Colonic mucosa (tissue), 4 donors: ENCODE data around the gene SNX27. TPM values are rescaled to one million over a fixed set of nuclear protein-coding genes. Genes with fewer than 3 reads are reported as not detected.
"Not testable (repeated sequence)": the region's sequence is repeated elsewhere in the genome, so short reads cannot be mapped to it uniquely, and the experiment has no call there.

Source experiments
- DNase-seq: peaks from one replicate; pipeline ENCODE4 v3.0.0-alpha.2; 2020
- H3K27ac ChIP-seq: fragments of 200-600 bp; one replicate; pipeline ENCODE4 v1.8.0; 2021
- H3K27me3 ChIP-seq: fragments of 200-600 bp; one replicate; pipeline ENCODE4 v1.8.0; 2021
- H3K36me3 ChIP-seq: fragments of 200-600 bp; one replicate; pipeline ENCODE4 v1.8.0; 2021
- H3K4me1 ChIP-seq: fragments of 200-600 bp; one replicate; pipeline ENCODE4 v1.8.0; 2021; ENCODE audit warnings: mild to moderate bottlenecking
- H3K4me3 ChIP-seq: fragments of 200-600 bp; one replicate; pipeline ENCODE4 v1.8.0; 2021
- H3K9ac ChIP-seq, 2 donors: one replicate each; pipeline ENCODE4 v1.7.0; 2013; ENCODE audit warnings: control low read depth in 2 of 2, low read depth in 2 of 2, low read length in 2 of 2
- H3K9me3 ChIP-seq: fragments of 200-600 bp; one replicate; pipeline ENCODE4 v1.8.0; 2021
- CTCF ChIP-seq: fragments of 200-600 bp; IDR thresholded peaks from one replicate; pipeline ENCODE4 v1.8.0; 2022; ENCODE audit warnings: antibody characterized with exemption, mild to moderate bottlenecking
- intact Hi-C: fragments of 100-400 bp; cut with DNase I; formaldehyde crosslinking; loops from one replicate; pipeline ENCODE4 v1.14.1; 2022
- total RNA-seq, 2 donors: library from RNA; stranded (reverse); fragmentation: NEBNext Ultra II Directional in 1 of 2; extraction: Animal tissue kit (Norgen Biotek cat#: 25700) in 1 of 2; gene quantifications; one replicate each; pipeline ENCODE4 v1.2.1, GENCODE V29; 2021
- donor health status: healthy.
- donor health status: DM: no; HTN: no; CAD: no.
- donor health status: DM: no; HTN: no; CAD: no.

SNX27 gene
- total RNA-seq, 2 donors from 2014 or later = 28.7 to 32.0 TPM

GRCh38 chr1:151590961-151591360, 20.9 kb upstream of the SNX27 start:
- H3K4me1 ChIP-seq = no peaks in the 10 kb centered on the region

GRCh38 chr1:151593730-151594129, 18.1 kb upstream of the SNX27 start:
- H3K4me1 ChIP-seq = no peaks in the 10 kb centered on the region
- H3K9ac ChIP-seq = no peak overlapping the region
- H3K27me3 ChIP-seq = no peaks in the 10 kb centered on the region
- H3K4me3 ChIP-seq = no peak overlapping the region
- no peak for TF ChIP-seq CTCF
- H3K27ac ChIP-seq = no peak overlapping the region
- no peak for DNase-seq
- intact Hi-C loops = loop anchor here (5.0 to 10.0 kb wide), 4 partner anchors 101 to 241 kb away; partner anchors contain the start of genes C2CD4D and RORC
- H3K9me3 ChIP-seq = no peaks in the 10 kb centered on the region
- H3K36me3 ChIP-seq = no peaks in the 10 kb centered on the region

More at GRCh38 chr1:151590961-151591360, 20.9 kb upstream of the SNX27 start:
- no peak overlapping the region for H3K27ac ChIP-seq
- intact Hi-C loops = loop anchor here (5.0 to 10.0 kb wide), 4 partner anchors 104 to 244 kb away; partner anchors contain the start of genes C2CD4D and RORC
- H3K9me3 ChIP-seq = no peaks in the 10 kb centered on the region
- H3K27me3 ChIP-seq = no peaks in the 10 kb centered on the region
- no peaks in the 10 kb centered on the region for H3K36me3 ChIP-seq
- no peak overlapping the region for H3K4me3 ChIP-seq
- no peak for TF ChIP-seq CTCF
- H3K9ac ChIP-seq = no peak overlapping the region
- no peak for DNase-seq

GRCh38 chr1:151594143-151594625, 17.7 kb upstream of the SNX27 start:
- peak; percentile 92 for TF ChIP-seq CTCF
- no peak overlapping the region for H3K27ac ChIP-seq
- DNase-seq = peak; percentile 87
- no peak overlapping the region for H3K9ac ChIP-seq
- no peaks in the 10 kb centered on the region for H3K9me3 ChIP-seq
- intact Hi-C loops = loop anchor here (5.0 to 10.0 kb wide), 4 partner anchors 101 to 241 kb away; partner anchors contain the start of genes C2CD4D and RORC
- no peak overlapping the region for H3K4me3 ChIP-seq
- no peaks in the 10 kb centered on the region for H3K27me3 ChIP-seq
- no peaks in the 10 kb centered on the region for H3K36me3 ChIP-seq
- H3K4me1 ChIP-seq = no peaks in the 10 kb centered on the region

- Histone ChIP-seq H3K9ac (no peak overlapping the region), H3K36me3 (no peaks in the 10 kb centered on the region), H3K9me3 (no peaks in the 10 kb centered on the region), H3K4me1 (no peaks in the 10 kb centered on the region), H3K4me3 (no peak overlapping the region), H3K27ac (no peak overlapping the region), H3K27me3 (no peaks in the 10 kb centered on the region)
- no peak for DNase-seq
- TF ChIP-seq CTCF = no peak
- intact Hi-C loops = loop anchor here (10.0 kb wide), 3 partner anchors 98 to 238 kb away; partner anchors contain the start of genes C2CD4D and RORC
Measured at GRCh38 chr1:151596166-151596953, 15.5 kb upstream of the SNX27 start.

GRCh38 chr1:151602550-151602949, 9.3 kb upstream of the SNX27 start:
- intact Hi-C loops, H3K4me3 ChIP-seq: not testable (repeated sequence)

GRCh38 chr1:151604291-151604690, 7.6 kb upstream of the SNX27 start:
- DNase-seq = no peak
- no peaks in the 10 kb centered on the region for H3K27me3 ChIP-seq
- TF ChIP-seq CTCF = no peak
- H3K9ac ChIP-seq = no peak overlapping the region
- intact Hi-C loops = no loop called here
- H3K4me3 ChIP-seq = no peak overlapping the region
- H3K9me3 ChIP-seq = no peaks in the 10 kb centered on the region
- H3K4me1 ChIP-seq = no peaks in the 10 kb centered on the region
- H3K27ac ChIP-seq = no peak overlapping the region
- no peaks in the 10 kb centered on the region for H3K36me3 ChIP-seq

More at GRCh38 chr1:151602550-151602949, 9.3 kb upstream of the SNX27 start:
- not testable (repeated sequence) for H3K9ac ChIP-seq, H3K9me3 ChIP-seq, DNase-seq, H3K27me3 ChIP-seq, H3K36me3 ChIP-seq, H3K4me1 ChIP-seq, H3K27ac ChIP-seq
